ENCODE measurements around the gene AP1AR.

Gene AP1AR

GRCh38 chr4:112185334-112185733 is 46.3 kb upstream of the AP1AR start:
- no peak overlapping the region for H4K91ac ChIP-seq (ENCODE audit: low read depth, low read length, poor library complexity)
- no peaks in the 10 kb centered on the region for H3K4me1 ChIP-seq (ENCODE audit: control insufficient read depth in 2 of 2, insufficient read depth in 1 of 2, low read depth in 1 of 2, low read length in 2 of 2)
- H3K4me2 ChIP-seq (ENCODE audit: insufficient read depth, low read length, poor library complexity, severe bottlenecking), result no peak overlapping the region

DNA sequence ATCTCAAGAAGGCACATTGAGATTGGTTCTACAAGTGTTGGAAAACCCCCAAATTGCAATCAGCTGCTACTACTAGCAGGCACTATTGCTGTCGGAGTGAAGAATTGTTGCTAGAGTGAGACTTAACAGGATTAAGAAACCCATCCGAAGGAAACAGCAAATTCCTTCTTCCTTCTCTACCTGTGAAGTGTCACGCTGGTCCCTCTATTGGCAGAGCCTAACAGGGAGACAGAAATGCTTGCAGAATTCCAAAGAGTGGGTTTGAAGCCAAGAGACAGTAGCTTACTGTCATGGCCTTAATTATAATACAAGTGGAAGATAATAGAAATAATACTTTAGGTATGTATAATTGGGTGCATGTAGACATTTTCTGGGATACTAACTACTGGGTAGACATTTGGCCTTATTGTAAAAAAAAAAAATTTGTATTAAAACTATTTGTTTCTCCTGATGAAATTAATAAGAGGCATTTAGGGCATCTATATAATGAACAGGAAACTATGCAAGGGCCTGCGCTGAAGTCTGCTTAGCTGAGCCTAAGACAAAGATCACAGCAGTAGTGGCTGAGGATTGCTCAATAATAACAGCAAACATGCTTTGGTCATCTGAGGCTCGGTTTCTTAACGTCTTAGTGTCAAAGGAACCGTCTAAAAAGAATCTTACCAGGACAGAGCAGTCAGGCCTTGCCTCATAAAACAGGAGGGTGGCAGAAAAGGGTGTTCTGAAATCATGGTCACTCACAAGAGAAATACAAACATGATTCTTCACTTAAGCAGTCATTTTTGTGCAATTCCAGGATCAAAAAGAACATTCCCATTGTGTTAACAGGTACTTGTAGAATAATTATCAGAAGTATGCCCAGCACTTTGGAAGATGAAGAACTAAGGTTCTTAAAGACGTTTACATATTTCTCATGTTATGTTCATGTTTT is 45.6 kb upstream of the AP1AR start:
- Histone ChIP-seq H3K18ac (ENCODE audit: low read length) (no peak overlapping the region), H3K27me3 (ENCODE audit: control insufficient read depth in 3 of 3, insufficient read depth in 3 of 3, low read depth in 1 of 3, low read length in 3 of 3) (no peaks in the 10 kb centered on the region), H3K4me3 (ENCODE audit: low read length in 2 of 2) (no peak overlapping the region), H3K4me2 (ENCODE audit: insufficient read depth, low read length, poor library complexity, severe bottlenecking) (no peak overlapping the region), H2AFZ (ENCODE audit: low read length) (no peak overlapping the region), H3K79me1 (ENCODE audit: low read depth, low read length) (no peaks in the 10 kb centered on the region), H3K4ac (ENCODE audit: low read length) (no peak overlapping the region), H3K9me3 (replicated peaks in 1 of 2; ENCODE audit: control insufficient read depth in 2 of 2, insufficient read depth in 1 of 2, low read depth in 1 of 2, low read length in 2 of 2) (no peaks in the 10 kb centered on the region), H3K27ac (replicated peaks; ENCODE audit: low read length) (no peak overlapping the region), H2BK15ac (ENCODE audit: low read length) (no peak overlapping the region), H3K4me1 (ENCODE audit: control insufficient read depth in 2 of 2, insufficient read depth in 1 of 2, low read depth in 1 of 2, low read length in 2 of 2) (no peaks in the 10 kb centered on the region), H3K36me3 (replicated peaks in 1 of 2; ENCODE audit: control insufficient read depth in 2 of 2, insufficient read depth in 2 of 2, low read length in 2 of 2) (no peaks in the 10 kb centered on the region), H3K9ac (ENCODE audit: low read depth, low read length, poor library complexity) (no peak overlapping the region), H2BK12ac (ENCODE audit: low read length) (no peak overlapping the region), H2BK5ac (ENCODE audit: low read length) (no peak overlapping the region), H3K14ac (ENCODE audit: low read length) (no peak overlapping the region), H4K91ac (ENCODE audit: low read depth, low read length, poor library complexity) (no peak overlapping the region), H4K8ac (ENCODE audit: low read depth, low read length) (no peak overlapping the region), H3K23ac (ENCODE audit: low read depth, low read length, poor library complexity) (no peak overlapping the region), H2BK120ac (ENCODE audit: low read depth, low read length) (no peak overlapping the region), H2AK5ac (ENCODE audit: low read depth, low read length) (no peak overlapping the region)
- DNase-seq (ENCODE audit: low spot score), result no peak
- no CpG with 5 or more reads among the region's 8 CpGs for WGBS, 2 donors (ENCODE audit: extremely low coverage in 2 of 2, insufficient read length in 2 of 2, insufficient replicate concordance in 1 of 2)

More at GRCh38 chr4:112185334-112185733, 46.3 kb upstream of the AP1AR start:
- Histone ChIP-seq H3K23ac (ENCODE audit: low read depth, low read length, poor library complexity) (no peak overlapping the region), H3K4ac (ENCODE audit: low read length) (no peak overlapping the region), H3K79me1 (ENCODE audit: low read depth, low read length) (no peaks in the 10 kb centered on the region), H2BK15ac (ENCODE audit: low read length) (no peak overlapping the region), H3K4me3 (ENCODE audit: low read length in 2 of 2) (no peak overlapping the region), H3K18ac (ENCODE audit: low read length) (no peak overlapping the region), H2AFZ (ENCODE audit: low read length) (no peak overlapping the region), H3K27me3 (ENCODE audit: control insufficient read depth in 3 of 3, insufficient read depth in 3 of 3, low read depth in 1 of 3, low read length in 3 of 3) (no peaks in the 10 kb centered on the region), H2AK5ac (ENCODE audit: low read depth, low read length) (no peak overlapping the region), H3K36me3 (replicated peaks in 1 of 2; ENCODE audit: control insufficient read depth in 2 of 2, insufficient read depth in 2 of 2, low read length in 2 of 2) (no peaks in the 10 kb centered on the region), H2BK120ac (ENCODE audit: low read depth, low read length) (no peak overlapping the region), H3K9ac (ENCODE audit: low read depth, low read length, poor library complexity) (no peak overlapping the region), H3K9me3 (replicated peaks in 1 of 2; ENCODE audit: control insufficient read depth in 2 of 2, insufficient read depth in 1 of 2, low read depth in 1 of 2, low read length in 2 of 2) (no peaks in the 10 kb centered on the region), H3K27ac (replicated peaks; ENCODE audit: low read length) (no peak overlapping the region), H2BK12ac (ENCODE audit: low read length) (no peak overlapping the region), H2BK5ac (ENCODE audit: low read length) (no peak overlapping the region), H3K14ac (ENCODE audit: low read length) (no peak overlapping the region), H4K8ac (ENCODE audit: low read depth, low read length) (no peak overlapping the region)
- DNase-seq (ENCODE audit: low spot score), result no peak
- WGBS, 2 donors (ENCODE audit: extremely low coverage in 2 of 2, insufficient read length in 2 of 2, insufficient replicate concordance in 1 of 2), result no CpG with 5 or more reads among the region's 2 CpGs

DNA sequence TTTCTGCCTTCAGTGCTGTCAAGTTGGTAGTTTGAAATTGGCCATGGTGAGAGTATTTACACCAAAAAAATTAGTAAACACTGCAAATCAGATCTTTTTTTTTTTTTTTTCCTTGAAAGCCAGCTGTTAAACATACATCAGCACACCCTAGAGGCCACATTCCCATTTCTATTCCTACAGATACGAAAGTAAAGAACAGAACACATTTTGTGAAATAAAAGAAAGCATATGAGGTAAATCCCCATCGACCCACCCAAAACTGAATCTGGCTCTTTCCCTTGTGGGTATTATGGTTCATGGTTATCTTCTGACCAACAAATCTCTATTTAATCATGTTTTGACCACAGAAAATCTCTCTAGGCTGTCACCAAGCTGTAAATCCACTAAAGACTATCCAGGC is 41.8 kb upstream of the AP1AR start:
- no peak overlapping the region for H2BK12ac ChIP-seq (ENCODE audit: low read length)
- no peaks in the 10 kb centered on the region for H3K27me3 ChIP-seq (ENCODE audit: control insufficient read depth in 3 of 3, insufficient read depth in 3 of 3, low read depth in 1 of 3, low read length in 3 of 3)
- H3K4me2 ChIP-seq (ENCODE audit: insufficient read depth, low read length, poor library complexity, severe bottlenecking), result no peak overlapping the region
- H4K8ac ChIP-seq (ENCODE audit: low read depth, low read length), result no peak overlapping the region
- DNase-seq (ENCODE audit: low spot score), result no peak
- no peaks in the 10 kb centered on the region for H3K9me3 ChIP-seq (replicated peaks in 1 of 2; ENCODE audit: control insufficient read depth in 2 of 2, insufficient read depth in 1 of 2, low read depth in 1 of 2, low read length in 2 of 2)
- no peaks in the 10 kb centered on the region for H3K4me1 ChIP-seq (ENCODE audit: control insufficient read depth in 2 of 2, insufficient read depth in 1 of 2, low read depth in 1 of 2, low read length in 2 of 2)
- H2BK15ac ChIP-seq (ENCODE audit: low read length), result no peak overlapping the region
- H3K27ac ChIP-seq (replicated peaks; ENCODE audit: low read length), result no peak overlapping the region
- no peak overlapping the region for H3K23ac ChIP-seq (ENCODE audit: low read depth, low read length, poor library complexity)
- no peaks in the 10 kb centered on the region for H3K36me3 ChIP-seq (replicated peaks in 1 of 2; ENCODE audit: control insufficient read depth in 2 of 2, insufficient read depth in 2 of 2, low read length in 2 of 2)
- H4K91ac ChIP-seq (ENCODE audit: low read depth, low read length, poor library complexity), result no peak overlapping the region
- no peaks in the 10 kb centered on the region for H3K79me1 ChIP-seq (ENCODE audit: low read depth, low read length)
- no peak overlapping the region for H2AFZ ChIP-seq (ENCODE audit: low read length)
- H3K14ac ChIP-seq (ENCODE audit: low read length), result no peak overlapping the region
- no peak overlapping the region for H3K4ac ChIP-seq (ENCODE audit: low read length)
- WGBS, 2 donors (ENCODE audit: extremely low coverage in 2 of 2, insufficient read length in 2 of 2, insufficient replicate concordance in 1 of 2), result no CpG with 5 or more reads among the region's 2 CpGs
- no peak overlapping the region for H3K4me3 ChIP-seq (ENCODE audit: low read length in 2 of 2)
- no peak overlapping the region for H2BK5ac ChIP-seq (ENCODE audit: low read length)
- H3K9ac ChIP-seq (ENCODE audit: low read depth, low read length, poor library complexity), result no peak overlapping the region
- H2BK120ac ChIP-seq (ENCODE audit: low read depth, low read length), result no peak overlapping the region
- H3K18ac ChIP-seq (ENCODE audit: low read length), result no peak overlapping the region
- no peak overlapping the region for H2AK5ac ChIP-seq (ENCODE audit: low read depth, low read length)

GRCh38 chr4:112190684-112191083 is 40.9 kb upstream of the AP1AR start:
- no peaks in the 10 kb centered on the region for H3K27me3 ChIP-seq (ENCODE audit: control insufficient read depth in 3 of 3, insufficient read depth in 3 of 3, low read depth in 1 of 3, low read length in 3 of 3)
- H2AK5ac ChIP-seq (ENCODE audit: low read depth, low read length), result no peak overlapping the region
- H3K9me3 ChIP-seq (replicated peaks in 1 of 2; ENCODE audit: control insufficient read depth in 2 of 2, insufficient read depth in 1 of 2, low read depth in 1 of 2, low read length in 2 of 2), result no peaks in the 10 kb centered on the region
- H3K4me2 ChIP-seq (ENCODE audit: insufficient read depth, low read length, poor library complexity, severe bottlenecking), result no peak overlapping the region
- H3K14ac ChIP-seq (ENCODE audit: low read length), result no peak overlapping the region
- no peak overlapping the region for H3K18ac ChIP-seq (ENCODE audit: low read length)
- no peak overlapping the region for H4K8ac ChIP-seq (ENCODE audit: low read depth, low read length)
- H3K23ac ChIP-seq (ENCODE audit: low read depth, low read length, poor library complexity), result no peak overlapping the region
- no peak overlapping the region for H2BK120ac ChIP-seq (ENCODE audit: low read depth, low read length)
- no peaks in the 10 kb centered on the region for H3K36me3 ChIP-seq (replicated peaks in 1 of 2; ENCODE audit: control insufficient read depth in 2 of 2, insufficient read depth in 2 of 2, low read length in 2 of 2)
- H2BK15ac ChIP-seq (ENCODE audit: low read length), result no peak overlapping the region
- H2AFZ ChIP-seq (ENCODE audit: low read length), result no peak overlapping the region
- H3K79me1 ChIP-seq (ENCODE audit: low read depth, low read length), result no peaks in the 10 kb centered on the region
- no peak overlapping the region for H3K9ac ChIP-seq (ENCODE audit: low read depth, low read length, poor library complexity)
- no CpG with 5 or more reads among the region's 8 CpGs for WGBS, 2 donors (ENCODE audit: extremely low coverage in 2 of 2, insufficient read length in 2 of 2, insufficient replicate concordance in 1 of 2)
- no peak overlapping the region for H3K27ac ChIP-seq (replicated peaks; ENCODE audit: low read length)
- no peaks in the 10 kb centered on the region for H3K4me1 ChIP-seq (ENCODE audit: control insufficient read depth in 2 of 2, insufficient read depth in 1 of 2, low read depth in 1 of 2, low read length in 2 of 2)
- no peak overlapping the region for H4K91ac ChIP-seq (ENCODE audit: low read depth, low read length, poor library complexity)
- no peak overlapping the region for H2BK12ac ChIP-seq (ENCODE audit: low read length)
- no peak for DNase-seq (ENCODE audit: low spot score)
- H3K4ac ChIP-seq (ENCODE audit: low read length), result no peak overlapping the region
- H2BK5ac ChIP-seq (ENCODE audit: low read length), result no peak overlapping the region
- no peak overlapping the region for H3K4me3 ChIP-seq (ENCODE audit: low read length in 2 of 2)

All from neuronal stem cell (in vitro differentiated cells).